ENCODE results near the gene ZNF33B. TPM values are rescaled to one million over a fixed set of nuclear protein-coding genes. Genes with fewer than 3 reads are reported as not detected.

ZNF33B gene
- total RNA-seq, 4 donors from 2014 or later = 37.8 to 47.6 (median 43.3) TPM

GRCh38 chr10:42594246-42594650 lies 44.1 kb downstream of the ZNF33B start:
- no peak for DNase-seq
- Histone ChIP-seq H3K9me3 (no peaks in the 10 kb centered on the region), H3K4me1 (no peaks in the 10 kb centered on the region), H3K36me3 (peaks cover 32 to 42% of the 10 kb centered on the region in 2 donors), H3K27ac (no peak overlapping the region), H3K27me3 (no peaks in the 10 kb centered on the region), H3K4me3 (replicated peaks in 1 of 3) (no peak overlapping the region)
- intact Hi-C loops (cut with DNase I) = no loop called here
- WGBS, 2 donors = 71 to 87% methylated on average over 5 of the region's 5 CpGs
- TF ChIP-seq CTCF (IDR thresholded peaks at IDR 0.05) = no peak
- no peak for TF ChIP-seq POLR2A (IDR thresholded peaks at IDR 0.05)

- TF ChIP-seq CTCF (IDR thresholded peaks at IDR 0.05) = no peak
- TF ChIP-seq POLR2A (IDR thresholded peaks at IDR 0.05) = no peak
- Histone ChIP-seq H3K27me3 (no peaks in the 10 kb centered on the region), H3K27ac (no peak overlapping the region), H3K9me3 (no peaks in the 10 kb centered on the region), H3K4me1 (no peaks in the 10 kb centered on the region), H3K36me3 (peaks cover 32 to 42% of the 10 kb centered on the region in 2 donors), H3K4me3 (replicated peaks in 1 of 3) (no peak overlapping the region)
- intact Hi-C loops (cut with DNase I) = no loop called here
- 100% methylated on average over 1 of the region's 1 CpG for WGBS, 2 donors
- DNase-seq = no peak
Measured at GRCh38 chr10:42593284-42593683, 45.1 kb downstream of the ZNF33B start.

- DNase-seq = no peak
- 83 to 91% methylated on average over 4 to 5 of the region's 5 CpGs for WGBS, 2 donors
- Histone ChIP-seq H3K4me1 (no peaks in the 10 kb centered on the region), H3K27me3 (no peaks in the 10 kb centered on the region), H3K36me3 (peaks cover 6% of the 10 kb centered on the region in 2 donors), H3K9me3 (no peaks in the 10 kb centered on the region), H3K4me3 (replicated peaks in 1 of 3) (no peak overlapping the region), H3K27ac (no peak overlapping the region)
- intact Hi-C loops (cut with DNase I) = no loop called here
- TF ChIP-seq POLR2A (IDR thresholded peaks at IDR 0.05) (no peak), CTCF (IDR thresholded peaks at IDR 0.05) (no peak)
Measured at GRCh38 chr10:42583828-42584227, 54.5 kb downstream of the ZNF33B start.

GRCh38 chr10:42578019-42578418 lies 60.4 kb downstream of the ZNF33B start:
- H3K4me1 ChIP-seq = no peaks in the 10 kb centered on the region
- no peaks in the 10 kb centered on the region for H3K27me3 ChIP-seq
- H3K36me3 ChIP-seq = no peaks in the 10 kb centered on the region
- peak in 1 of 2 donors; percentile 17 for DNase-seq
- no peak overlapping the region for H3K4me3 ChIP-seq (replicated peaks in 1 of 3)
- H3K27ac ChIP-seq = no peak overlapping the region
- intact Hi-C loops (cut with DNase I) = no loop called here
- no peaks in the 10 kb centered on the region for H3K9me3 ChIP-seq
- no peak for TF ChIP-seq POLR2A (IDR thresholded peaks at IDR 0.05)
- TF ChIP-seq CTCF (IDR thresholded peaks at IDR 0.05) = no peak
- 39 to 43% methylated on average over 2 to 5 of the region's 7 CpGs for WGBS, 2 donors

- intact Hi-C loops (cut with DNase I) = no loop called here
- Histone ChIP-seq H3K9me3 (no peaks in the 10 kb centered on the region), H3K4me1 (no peaks in the 10 kb centered on the region), H3K27ac (no peak overlapping the region), H3K36me3 (no peaks in the 10 kb centered on the region), H3K27me3 (no peaks in the 10 kb centered on the region), H3K4me3 (replicated peaks in 1 of 3) (no peak overlapping the region)
- TF ChIP-seq CTCF (IDR thresholded peaks at IDR 0.05) (no peak), POLR2A (IDR thresholded peaks at IDR 0.05) (no peak)
- WGBS, 2 donors = 90 to 93% methylated on average over 4 of the region's 4 CpGs
- DNase-seq = no peak
Measured at GRCh38 chr10:42576338-42576737, 62.0 kb downstream of the ZNF33B start.

Data from thyroid gland (tissue), 4 donors.